Adrenal gland (tissue), 5 donors: Measurements from ENCODE around the gene BRINP1.

Experiments used
- CTCF ChIP-seq, 6 experiments: fragments of 450-650 bp in 4 of 6; fragments of 200-600 bp in 2 of 6; sonication (generic) in 1 of 6; IDR thresholded peaks; 1 replicate in 5 of 6; 2 replicates in 1 of 6; pipeline versions ENCODE4 v1.5.1 to v1.8.0; 2016 to 2021; ENCODE audit warnings: antibody characterized with exemption in 6 of 6, mild to moderate bottlenecking in 2 of 6, moderate library complexity in 1 of 6
- POLR2A ChIP-seq, 2 donors: fragments of 450-650 bp; IDR thresholded peaks; one replicate each; pipeline ENCODE4 v1.6.1; 2017; ENCODE audit warnings: antibody characterized with exemption in 2 of 2, mild to moderate bottlenecking in 2 of 2, moderate library complexity in 1 of 2
- donor health status: DM: no; HTN: no; CAD: no.

DNA sequence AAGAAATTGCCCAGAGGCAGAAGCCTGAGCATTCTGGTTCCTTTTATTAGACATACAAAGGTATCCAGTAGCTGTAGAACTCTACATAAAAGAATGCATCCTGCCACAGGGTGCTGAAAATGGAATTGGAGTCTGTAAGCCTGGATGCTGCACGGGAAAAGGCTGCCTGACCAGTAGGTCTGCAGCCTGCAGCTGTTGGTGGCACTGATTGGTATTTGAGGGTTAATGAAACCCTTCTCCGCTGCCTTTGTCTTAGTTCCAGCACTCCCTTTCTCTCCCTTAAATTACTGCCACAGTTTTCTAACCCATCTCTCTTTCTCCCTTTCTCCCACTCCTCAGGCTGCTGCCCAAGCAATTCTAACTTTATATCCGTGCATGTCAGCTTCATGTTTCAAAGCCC lies 64.7 kb downstream of the BRINP1 start:
- no peak for TF ChIP-seq CTCF (IDR thresholded peaks at IDR 0.05)
- no peak for TF ChIP-seq POLR2A (IDR thresholded peaks at IDR 0.05)
